ENCODE data around the gene FADD. TPM values are rescaled to one million over a fixed set of nuclear protein-coding genes. Genes with fewer than 3 reads are reported as not detected.
A peak's percentile ranks its signal among the peaks of the same experiment; 100 is the strongest.

The FADD gene
- polyA plus RNA-seq, 3 donors, result 5.4 to 9.5 (median 7.7) TPM

- no peaks in the 10 kb centered on the region for H4K20me1 ChIP-seq (ENCODE audit: insufficient read depth, low read length)
- Mint-ChIP-seq H3K4me1 (no peaks in the 10 kb centered on the region), H3K36me3 (no peaks in the 10 kb centered on the region), H3K9me3 (no peaks in the 10 kb centered on the region), H3K27ac (no peak overlapping the region), H3K4me3 (no peak overlapping the region), H3K27me3 (ENCODE audit: low read depth in 3 of 3) (peaks cover 17 to 21% (median 20%) of the 10 kb centered on the region in 3 donors)
- no peaks in the 10 kb centered on the region for H3K36me3 ChIP-seq (replicated peaks in 1 of 2; ENCODE audit: control insufficient read depth in 1 of 2, insufficient read depth in 2 of 2, low read length in 2 of 2)
- peaks cover 0 to 3% of the 10 kb centered on the region in 2 donors for H3K27me3 ChIP-seq (ENCODE audit: control insufficient read depth in 2 of 2, insufficient read depth in 2 of 2, low read length in 2 of 2)
- H3K4me2 ChIP-seq (replicated peaks; ENCODE audit: extremely low read depth, low read length, poor library complexity, severe bottlenecking), result no peak overlapping the region
- H3K79me2 ChIP-seq (ENCODE audit: insufficient read depth, low read length), result no peaks in the 10 kb centered on the region
- no peak overlapping the region for H2AFZ ChIP-seq (ENCODE audit: insufficient read depth, low read depth, low read length, poor library complexity, severe bottlenecking)
- no peak for DNase-seq
- H3K9me3 ChIP-seq (replicated peaks in 1 of 2; ENCODE audit: control insufficient read depth in 1 of 2, insufficient read depth in 1 of 2, low read length in 2 of 2), result no peaks in the 10 kb centered on the region
- intact Hi-C loops (cut with micrococcal nuclease), result no loop called here
- 74% methylated on average over 16 of the region's 16 CpGs for WGBS (ENCODE audit: insufficient coverage)
- no peak overlapping the region for H3K27ac ChIP-seq (ENCODE audit: low read depth in 1 of 2, low read length in 2 of 2)
- TF ChIP-seq, protein P1, sequence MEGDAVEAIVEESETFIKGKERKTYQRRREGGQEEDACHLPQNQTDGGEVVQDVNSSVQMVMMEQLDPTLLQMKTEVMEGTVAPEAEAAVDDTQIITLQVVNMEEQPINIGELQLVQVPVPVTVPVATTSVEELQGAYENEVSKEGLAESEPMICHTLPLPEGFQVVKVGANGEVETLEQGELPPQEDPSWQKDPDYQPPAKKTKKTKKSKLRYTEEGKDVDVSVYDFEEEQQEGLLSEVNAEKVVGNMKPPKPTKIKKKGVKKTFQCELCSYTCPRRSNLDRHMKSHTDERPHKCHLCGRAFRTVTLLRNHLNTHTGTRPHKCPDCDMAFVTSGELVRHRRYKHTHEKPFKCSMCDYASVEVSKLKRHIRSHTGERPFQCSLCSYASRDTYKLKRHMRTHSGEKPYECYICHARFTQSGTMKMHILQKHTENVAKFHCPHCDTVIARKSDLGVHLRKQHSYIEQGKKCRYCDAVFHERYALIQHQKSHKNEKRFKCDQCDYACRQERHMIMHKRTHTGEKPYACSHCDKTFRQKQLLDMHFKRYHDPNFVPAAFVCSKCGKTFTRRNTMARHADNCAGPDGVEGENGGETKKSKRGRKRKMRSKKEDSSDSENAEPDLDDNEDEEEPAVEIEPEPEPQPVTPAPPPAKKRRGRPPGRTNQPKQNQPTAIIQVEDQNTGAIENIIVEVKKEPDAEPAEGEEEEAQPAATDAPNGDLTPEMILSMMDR (IDR thresholded peaks at IDR 0.05), result no peak
- no peak overlapping the region for H3K4me3 ChIP-seq (replicated peaks in 1 of 3; ENCODE audit: low read depth in 2 of 3, low read length in 3 of 3)
- H3K9ac ChIP-seq (ENCODE audit: insufficient read depth, low read length, poor library complexity, severe bottlenecking), result no peak overlapping the region
- H3K4me1 ChIP-seq (ENCODE audit: control insufficient read depth in 1 of 2, insufficient read depth in 2 of 2, low read length in 2 of 2), result no peaks in the 10 kb centered on the region
Measured at GRCh38 chr11:70240337-70240736, 37.2 kb downstream of the FADD start.

GRCh38 chr11:70241709-70242108 lies 38.6 kb downstream of the FADD start:
- TF ChIP-seq, protein P1 (IDR thresholded peaks at IDR 0.05), result no peak
- Histone ChIP-seq H3K27ac (ENCODE audit: low read depth in 1 of 2, low read length in 2 of 2) (no peak overlapping the region), H3K4me1 (ENCODE audit: control insufficient read depth in 1 of 2, insufficient read depth in 2 of 2, low read length in 2 of 2) (no peaks in the 10 kb centered on the region), H3K27me3 (ENCODE audit: control insufficient read depth in 2 of 2, insufficient read depth in 2 of 2, low read length in 2 of 2) (peaks cover 0 to 3% of the 10 kb centered on the region in 2 donors), H4K20me1 (ENCODE audit: insufficient read depth, low read length) (no peaks in the 10 kb centered on the region), H3K4me3 (replicated peaks in 1 of 3; ENCODE audit: low read depth in 2 of 3, low read length in 3 of 3) (no peak overlapping the region), H3K9ac (ENCODE audit: insufficient read depth, low read length, poor library complexity, severe bottlenecking) (no peak overlapping the region), H3K79me2 (ENCODE audit: insufficient read depth, low read length) (no peaks in the 10 kb centered on the region), H3K36me3 (replicated peaks in 1 of 2; ENCODE audit: control insufficient read depth in 1 of 2, insufficient read depth in 2 of 2, low read length in 2 of 2) (no peaks in the 10 kb centered on the region), H3K9me3 (replicated peaks in 1 of 2; ENCODE audit: control insufficient read depth in 1 of 2, insufficient read depth in 1 of 2, low read length in 2 of 2) (no peaks in the 10 kb centered on the region), H3K4me2 (replicated peaks; ENCODE audit: extremely low read depth, low read length, poor library complexity, severe bottlenecking) (no peak overlapping the region), H2AFZ (ENCODE audit: insufficient read depth, low read depth, low read length, poor library complexity, severe bottlenecking) (no peak overlapping the region)
- 88% methylated on average over 2 of the region's 3 CpGs for WGBS (ENCODE audit: insufficient coverage)
- Mint-ChIP-seq H3K4me1 (no peaks in the 10 kb centered on the region), H3K27me3 (ENCODE audit: low read depth in 3 of 3) (peaks cover 17 to 24% (median 20%) of the 10 kb centered on the region in 3 donors), H3K4me3 (no peak overlapping the region), H3K27ac (peak overlapping the region in 1 of 7 donors; percentile 54), H3K9me3 (peaks cover 0 to 5% (median 1%) of the 10 kb centered on the region in 7 donors), H3K36me3 (no peaks in the 10 kb centered on the region)
- DNase-seq, result no peak
- intact Hi-C loops (cut with micrococcal nuclease), result no loop called here
